Measurements from ENCODE around the gene STK16. TPM values are rescaled to one million over a fixed set of nuclear protein-coding genes. Genes with fewer than 3 reads are reported as not detected.

STK16 gene
- total and polyA plus RNA-seq, 2 of the 13 experiments (the other 11 are each of a cell fraction or from before 2014, with no cell fraction given), result 28.0 to 50.9 TPM

GRCh38 chr2:219209236-219210195 lies 35.8 kb upstream of the STK16 start (continued):
- TF ChIP-seq ZNF263 (CRISPR knock-in tag; IDR thresholded peaks at IDR 0.05), result peak; percentile 79

GRCh38 chr2:219210196-219210885 lies 34.9 kb upstream of the STK16 start:
- Histone ChIP-seq H4K20me1 (ENCODE audit: insufficient read depth, low read length) (no peaks in the 10 kb centered on the region), H3K4me3 (replicated peaks in 1 of 3; ENCODE audit: insufficient read depth in 1 of 3, low read depth in 2 of 3, low read length in 3 of 3) (no peak overlapping the region), H3K9ac (ENCODE audit: insufficient read depth, low read depth, low read length) (no peak overlapping the region), H2AFZ (ENCODE audit: low read length) (no peak overlapping the region), H3K4me1 (ENCODE audit: insufficient read depth, low read length) (peaks cover 69% of the 10 kb centered on the region), H3K4me2 (ENCODE audit: low read depth, low read length) (no peak overlapping the region), H3K36me3 (replicated peaks in 1 of 2; ENCODE audit: control insufficient read depth in 1 of 2, insufficient read depth in 2 of 2, low read length in 2 of 2) (peaks cover 33 to 55% of the 10 kb centered on the region in 2 experiments), H3K27me3 (ENCODE audit: control insufficient read depth in 1 of 2, insufficient read depth in 2 of 2, low read length in 2 of 2) (no peaks in the 10 kb centered on the region; a peak in 1 of 5 replicates), H3K79me2 (ENCODE audit: insufficient read depth, low read length) (peaks cover 6% of the 10 kb centered on the region), H3K27ac (ENCODE audit: extremely low read length, insufficient read depth, low read length) (peak overlapping the region; percentile 95), H3K9me3 (ENCODE audit: low read length) (no peaks in the 10 kb centered on the region)
- CTCF ChIA-PET (ENCODE audit: low intra/inter-chr PET ratio, low total read pairs), result interaction anchor here (2.2 to 2.5 kb wide), 2 partner anchors 39 to 51 kb away, joined by 17 to 28 read pairs; partner anchors contain the start of gene NHEJ1
- POLR2A ChIA-PET, result interaction anchor here (1.6 to 5.6 kb wide), 7 partner anchors 7 to 37 kb away, joined by 5 to 227 read pairs (median 20); partner anchors contain the start of genes ABCB6, ANKZF1, ATG9A and CNPPD1
- DNase-seq (ENCODE audit: low spot score), result no peak
- no peak for ATAC-seq
- intact Hi-C loops (cut with micrococcal nuclease; ENCODE audit: unreplicated experiment) (no loop called here), in situ Hi-C loops (cut with HindIII; ENCODE audit: extremely low pct_ligation_motif_present, low pct_unique_long_range_greater_than_20kb) (no loop called here)
- no TSS peak for BruUV-seq (replicated peaks)
- WGBS (ENCODE audit: low lambda C conversion rate), result 97% methylated on average over 24 of the region's 24 CpGs
- FAIRE-seq, result no peak
- no peak for TF ChIP-seq YEATS4 (CRISPR knock-in tag; IDR thresholded peaks at IDR 0.05; ENCODE audit: borderline replicate concordance)
- TF ChIP-seq MXD3 (CRISPR knock-in tag; IDR thresholded peaks at IDR 0.05), result no peak
- peak; percentile 57; the same call in 1 of the 2 replicates for TF ChIP-seq RBFOX2 (IDR thresholded peaks at IDR 0.05; ENCODE audit: low read depth, low read length)
- TF ChIP-seq ZNF260 (CRISPR knock-in tag; IDR thresholded peaks at IDR 0.05; ENCODE audit: borderline replicate concordance, low read depth), result no peak
- no peak for TF ChIP-seq XBP1 (CRISPR knock-in tag; IDR thresholded peaks at IDR 0.05)
- peak; percentile 58 for TF ChIP-seq POLR2G (IDR thresholded peaks at IDR 0.05; ENCODE audit: low read depth, low read length)
- no peak; the same call in 1 of the 2 replicates for TF ChIP-seq MYC (CRISPR knock-in tag; IDR thresholded peaks at IDR 0.05; ENCODE audit: borderline replicate concordance)
- no peak for TF ChIP-seq ARID2 (CRISPR knock-in tag; IDR thresholded peaks at IDR 0.05; ENCODE audit: borderline replicate concordance)
- no peak for TF ChIP-seq ISX (CRISPR knock-in tag; conservative IDR thresholded peaks at IDR 0.05)
- no peak for TF ChIP-seq ZFP1 (CRISPR knock-in tag; IDR thresholded peaks at IDR 0.05)
- TF ChIP-seq SCMH1 (CRISPR knock-in tag; IDR thresholded peaks at IDR 0.05; ENCODE audit: borderline replicate concordance), result no peak
- 0 out of 2 replicates have a peak, but pooled peaks have one; percentile 28 for TF ChIP-seq ZNF839 (CRISPR knock-in tag; IDR thresholded peaks at IDR 0.05; ENCODE audit: borderline replicate concordance)
- TF ChIP-seq GZF1 (CRISPR knock-in tag; IDR thresholded peaks at IDR 0.05), result no peak
- TF ChIP-seq ZNF674 (CRISPR knock-in tag; IDR thresholded peaks at IDR 0.05; ENCODE audit: low read depth), result no peak
- TF ChIP-seq FOSL1 (CRISPR knock-in tag; IDR thresholded peaks at IDR 0.05; ENCODE audit: borderline replicate concordance), result no peak
- TF ChIP-seq IKZF4 (CRISPR knock-in tag; IDR thresholded peaks at IDR 0.05; ENCODE audit: borderline replicate concordance, low read depth, not compliant biosample characterization), result no peak
- TF ChIP-seq, protein P1, sequence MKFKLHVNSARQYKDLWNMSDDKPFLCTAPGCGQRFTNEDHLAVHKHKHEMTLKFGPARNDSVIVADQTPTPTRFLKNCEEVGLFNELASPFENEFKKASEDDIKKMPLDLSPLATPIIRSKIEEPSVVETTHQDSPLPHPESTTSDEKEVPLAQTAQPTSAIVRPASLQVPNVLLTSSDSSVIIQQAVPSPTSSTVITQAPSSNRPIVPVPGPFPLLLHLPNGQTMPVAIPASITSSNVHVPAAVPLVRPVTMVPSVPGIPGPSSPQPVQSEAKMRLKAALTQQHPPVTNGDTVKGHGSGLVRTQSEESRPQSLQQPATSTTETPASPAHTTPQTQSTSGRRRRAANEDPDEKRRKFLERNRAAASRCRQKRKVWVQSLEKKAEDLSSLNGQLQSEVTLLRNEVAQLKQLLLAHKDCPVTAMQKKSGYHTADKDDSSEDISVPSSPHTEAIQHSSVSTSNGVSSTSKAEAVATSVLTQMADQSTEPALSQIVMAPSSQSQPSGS (CRISPR knock-in tag; IDR thresholded peaks at IDR 0.05), result no peak
- peak; percentile 49; the same call in 1 of the 2 replicates for TF ChIP-seq MTA1 (CRISPR knock-in tag; IDR thresholded peaks at IDR 0.05; ENCODE audit: borderline replicate concordance)
- TF ChIP-seq ZNF251 (CRISPR knock-in tag; IDR thresholded peaks at IDR 0.05), result no peak
